Hepatocyte (in vitro differentiated cells): ENCODE data around the gene CUX1. TPM values are rescaled to one million over a fixed set of nuclear protein-coding genes. Genes with fewer than 3 reads are reported as not detected.

Source experiments
- DNase-seq: peaks from one replicate; pipeline ENCODE4 v3.0.0-alpha.2; 2016; ENCODE audit warnings: low spot score
- H2AFZ ChIP-seq: fragments of 200-600 bp; sonication (generic); 2 replicates; pipeline ENCODE4 v1.6.0; 2016; ENCODE audit warnings: antibody characterized with exemption, mild to moderate bottlenecking
- H3K27ac ChIP-seq: fragments of 200-600 bp; sonication (generic); 2 replicates; pipeline ENCODE4 v1.5.1; 2016; ENCODE audit warnings: mild to moderate bottlenecking
- H3K27me3 ChIP-seq: fragments of 200-600 bp; sonication (generic); 2 replicates; pipeline ENCODE4 v1.6.1; 2016
- H3K36me3 ChIP-seq: fragments of 200-600 bp; sonication (generic); replicated peaks from 2 replicates; pipeline ENCODE4 v1.5.1; 2016; ENCODE audit warnings: low read depth; ENCODE audit not compliant: insufficient read depth
- H3K4me1 ChIP-seq: fragments of 200-600 bp; sonication (generic); 2 replicates; pipeline ENCODE4 v1.5.1; 2016; ENCODE audit warnings: mild to moderate bottlenecking, moderate library complexity; ENCODE audit not compliant: insufficient read depth
- H3K4me2 ChIP-seq: fragments of 200-600 bp; sonication (generic); 2 replicates; pipeline ENCODE4 v1.6.0; 2016
- H3K4me3 ChIP-seq: fragments of 200-600 bp; sonication (generic); 2 replicates; pipeline ENCODE4 v1.5.1; 2016; ENCODE audit warnings: mild to moderate bottlenecking
- H3K79me2 ChIP-seq: fragments of 200-600 bp; sonication (generic); 2 replicates; pipeline ENCODE4 v1.6.0; 2017; ENCODE audit warnings: mild to moderate bottlenecking
- H3K9me2 ChIP-seq: fragments of 200-600 bp; sonication (generic); replicated peaks from 2 replicates; pipeline ENCODE4 v1.6.0; 2017; ENCODE audit warnings: mild to moderate bottlenecking; ENCODE audit not compliant: insufficient read depth
- H3K9me3 ChIP-seq: fragments of 200-600 bp; sonication (generic); 2 replicates; pipeline ENCODE4 v1.5.1; 2016; ENCODE audit warnings: low read depth, mild to moderate bottlenecking
- H4K20me1 ChIP-seq: fragments of 200-600 bp; sonication (generic); 2 replicates; pipeline ENCODE4 v1.6.0; 2016; ENCODE audit warnings: mild to moderate bottlenecking; ENCODE audit not compliant: insufficient read depth, poor library complexity, severe bottlenecking
- EZH2 ChIP-seq: fragments of 200-600 bp; sonication (generic); IDR thresholded peaks from 2 replicates; pipeline ENCODE4 v1.6.1; 2016; ENCODE audit warnings: antibody characterized with exemption, mild to moderate bottlenecking, borderline replicate concordance
- EZH2phosphoT487 ChIP-seq: fragments of 200-600 bp; sonication (generic); IDR thresholded peaks from one replicate; pipeline ENCODE4 v1.6.1; 2018; ENCODE audit warnings: antibody characterized with exemption, mild to moderate bottlenecking, low read depth, moderate library complexity; ENCODE audit not compliant: unreplicated experiment, severe bottlenecking
- WGBS: methylation state at CpG from one replicate; pipeline ENCODE4 v1.1.6; 2016; ENCODE audit warnings: low lambda C conversion rate; ENCODE audit errors: missing lambda C conversion rate; 5-methylcytosine and 5-hydroxymethylcytosine counted together
- polyA plus RNA-seq: library from polyadenylated mRNA; unstranded; fragments of >200 nt; fragmentation: Nextera tagmentation; extraction: Ambion mirVana; gene quantifications from 2 replicates; pipeline ENCODE4 v1.2.1, GENCODE V29; 2016
- total RNA-seq: library from RNA; depleted of rRNA; stranded (reverse); fragments of >200 nt; gene quantifications from 2 replicates; pipeline ENCODE4 v1.2.3, GENCODE V29; 2014
- TF ChIP-seq, protein P1 (sequence below): fragments of 200-600 bp; sonication (generic); IDR thresholded peaks from 2 replicates; pipeline ENCODE4 v1.5.1; 2016; ENCODE audit warnings: antibody characterized with exemption, mild to moderate bottlenecking; ENCODE audit not compliant: poor library complexity

Gene CUX1
- total and polyA plus RNA-seq, 2 experiments from 2014 or later: 60.1 to 76.8 TPM

DNA sequence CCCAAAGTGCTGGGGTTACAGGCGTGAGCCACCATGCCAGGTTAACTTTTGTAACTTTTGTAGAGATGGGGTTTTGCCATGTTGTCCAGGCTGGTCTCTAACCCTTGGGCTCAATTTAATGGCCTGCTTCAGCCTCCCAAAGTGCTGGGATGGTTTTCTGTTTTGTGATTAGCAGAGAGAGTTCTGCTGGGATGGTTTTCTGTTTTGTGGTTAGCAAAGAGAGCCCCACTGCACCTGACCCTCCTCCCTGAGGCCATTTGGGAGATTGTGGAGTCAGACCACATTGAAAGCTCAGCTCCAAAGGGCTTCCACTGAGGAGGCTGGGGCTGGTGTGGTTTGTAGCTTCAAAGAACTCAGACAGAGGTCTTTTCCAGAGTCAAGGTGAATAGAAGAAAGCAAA, 29.6 kb upstream of the CUX1 start:
- H4K20me1 ChIP-seq: no peaks in the 10 kb centered on the region
- H3K4me2 ChIP-seq: no peak overlapping the region
- no peak overlapping the region for H3K4me3 ChIP-seq
- no peaks in the 10 kb centered on the region for H3K36me3 ChIP-seq
- H2AFZ ChIP-seq: no peak overlapping the region
- H3K9me2 ChIP-seq: no peaks in the 10 kb centered on the region
- H3K27ac ChIP-seq: no peak overlapping the region
- H3K79me2 ChIP-seq: no peaks in the 10 kb centered on the region
- WGBS: 100% methylated on average over 1 of the region's 1 CpG
- DNase-seq: no peak
- TF ChIP-seq, protein P1, sequence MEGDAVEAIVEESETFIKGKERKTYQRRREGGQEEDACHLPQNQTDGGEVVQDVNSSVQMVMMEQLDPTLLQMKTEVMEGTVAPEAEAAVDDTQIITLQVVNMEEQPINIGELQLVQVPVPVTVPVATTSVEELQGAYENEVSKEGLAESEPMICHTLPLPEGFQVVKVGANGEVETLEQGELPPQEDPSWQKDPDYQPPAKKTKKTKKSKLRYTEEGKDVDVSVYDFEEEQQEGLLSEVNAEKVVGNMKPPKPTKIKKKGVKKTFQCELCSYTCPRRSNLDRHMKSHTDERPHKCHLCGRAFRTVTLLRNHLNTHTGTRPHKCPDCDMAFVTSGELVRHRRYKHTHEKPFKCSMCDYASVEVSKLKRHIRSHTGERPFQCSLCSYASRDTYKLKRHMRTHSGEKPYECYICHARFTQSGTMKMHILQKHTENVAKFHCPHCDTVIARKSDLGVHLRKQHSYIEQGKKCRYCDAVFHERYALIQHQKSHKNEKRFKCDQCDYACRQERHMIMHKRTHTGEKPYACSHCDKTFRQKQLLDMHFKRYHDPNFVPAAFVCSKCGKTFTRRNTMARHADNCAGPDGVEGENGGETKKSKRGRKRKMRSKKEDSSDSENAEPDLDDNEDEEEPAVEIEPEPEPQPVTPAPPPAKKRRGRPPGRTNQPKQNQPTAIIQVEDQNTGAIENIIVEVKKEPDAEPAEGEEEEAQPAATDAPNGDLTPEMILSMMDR: no peak
- TF ChIP-seq EZH2: no peak
- no peak for TF ChIP-seq EZH2phosphoT487
- H3K9me3 ChIP-seq: no peaks in the 10 kb centered on the region
- no peaks in the 10 kb centered on the region for H3K27me3 ChIP-seq
- H3K4me1 ChIP-seq: no peaks in the 10 kb centered on the region

DNA sequence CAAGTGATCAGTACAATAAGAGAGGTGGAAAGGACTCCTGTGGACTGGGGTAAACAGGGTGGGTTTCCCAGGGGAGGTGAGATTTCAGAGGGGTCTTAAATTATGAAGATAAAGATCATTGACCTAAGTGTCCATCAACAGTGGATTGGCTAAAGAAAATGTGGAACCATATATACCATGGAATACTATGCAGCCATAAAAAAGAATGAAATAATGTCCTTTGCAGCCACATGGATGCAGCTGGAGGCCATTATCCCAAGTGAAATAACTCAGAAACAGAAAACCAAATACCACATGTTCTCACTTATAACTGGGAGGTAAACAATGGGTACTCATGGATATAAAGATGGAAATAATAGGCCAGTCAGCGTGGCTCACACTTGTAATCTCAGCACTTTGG, 28.9 kb upstream of the CUX1 start:
- no peaks in the 10 kb centered on the region for H3K27me3 ChIP-seq
- no peaks in the 10 kb centered on the region for H4K20me1 ChIP-seq
- no peak overlapping the region for H3K4me2 ChIP-seq
- WGBS: 70% methylated on average over 1 of the region's 1 CpG
- no peak overlapping the region for H3K4me3 ChIP-seq
- H3K4me1 ChIP-seq: no peaks in the 10 kb centered on the region
- no peak for DNase-seq
- H3K27ac ChIP-seq: no peak overlapping the region
- H3K9me3 ChIP-seq: no peaks in the 10 kb centered on the region
- no peaks in the 10 kb centered on the region for H3K9me2 ChIP-seq
- no peaks in the 10 kb centered on the region for H3K79me2 ChIP-seq
- H2AFZ ChIP-seq: no peak overlapping the region
- no peaks in the 10 kb centered on the region for H3K36me3 ChIP-seq
- TF ChIP-seq EZH2 (no peak), EZH2phosphoT487 (no peak)
- TF ChIP-seq, protein P1: no peak

DNA sequence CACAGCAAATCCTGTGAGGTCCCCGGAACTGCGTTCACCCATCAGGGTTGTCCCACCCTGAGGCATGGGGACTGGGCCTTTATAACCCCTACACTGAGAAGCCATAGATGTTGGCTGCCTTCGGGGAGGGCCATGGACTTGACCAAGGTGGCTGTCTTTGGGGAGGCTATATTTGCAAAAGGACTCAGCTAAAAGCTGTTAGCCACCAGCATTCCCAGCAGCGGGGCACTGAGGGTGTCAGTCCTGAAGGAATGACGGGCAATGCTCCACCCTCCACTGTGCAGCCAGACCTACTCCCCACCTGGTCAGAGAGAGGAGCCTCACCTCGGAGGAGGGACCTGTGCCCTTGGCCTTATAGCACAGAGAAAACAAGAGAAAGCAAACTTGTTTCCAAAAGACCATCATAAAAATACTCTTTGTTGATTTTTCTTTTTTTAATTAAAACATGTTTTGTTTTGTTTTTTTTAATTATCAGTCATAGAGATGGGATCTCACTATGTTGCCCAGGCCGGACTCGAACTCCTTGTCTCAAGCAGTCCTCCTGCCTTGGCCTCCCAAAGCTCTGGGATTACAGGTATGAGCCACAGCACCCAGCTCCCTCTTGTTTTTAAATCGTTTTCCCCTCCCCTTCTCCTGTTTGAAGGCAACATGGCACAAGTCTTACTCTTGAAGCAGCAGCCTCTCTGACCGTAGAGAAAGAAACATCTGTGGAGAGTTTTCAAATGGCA, 26.7 kb upstream of the CUX1 start:
- no peak overlapping the region for H3K27ac ChIP-seq
- no peaks in the 10 kb centered on the region for H3K36me3 ChIP-seq
- no peak overlapping the region for H3K4me2 ChIP-seq
- 90% methylated on average over 10 of the region's 10 CpGs for WGBS
- no peak for DNase-seq
- H2AFZ ChIP-seq: no peak overlapping the region
- no peaks in the 10 kb centered on the region for H3K27me3 ChIP-seq
- H4K20me1 ChIP-seq: no peaks in the 10 kb centered on the region
- no peaks in the 10 kb centered on the region for H3K9me2 ChIP-seq
- H3K4me3 ChIP-seq: no peak overlapping the region
- H3K9me3 ChIP-seq: no peaks in the 10 kb centered on the region
- H3K4me1 ChIP-seq: no peaks in the 10 kb centered on the region
- no peaks in the 10 kb centered on the region for H3K79me2 ChIP-seq
- TF ChIP-seq EZH2: no peak
- TF ChIP-seq, protein P1: no peak
- TF ChIP-seq EZH2phosphoT487: no peak
